ENCODE results near the gene UGGT1. TPM values are rescaled to one million over a fixed set of nuclear protein-coding genes. Genes with fewer than 3 reads are reported as not detected.
A peak's percentile ranks its signal among the peaks of the same experiment; 100 is the strongest.

Gene UGGT1
- total RNA-seq, 1 donor from 2014 or later = 47.1 TPM

DNA sequence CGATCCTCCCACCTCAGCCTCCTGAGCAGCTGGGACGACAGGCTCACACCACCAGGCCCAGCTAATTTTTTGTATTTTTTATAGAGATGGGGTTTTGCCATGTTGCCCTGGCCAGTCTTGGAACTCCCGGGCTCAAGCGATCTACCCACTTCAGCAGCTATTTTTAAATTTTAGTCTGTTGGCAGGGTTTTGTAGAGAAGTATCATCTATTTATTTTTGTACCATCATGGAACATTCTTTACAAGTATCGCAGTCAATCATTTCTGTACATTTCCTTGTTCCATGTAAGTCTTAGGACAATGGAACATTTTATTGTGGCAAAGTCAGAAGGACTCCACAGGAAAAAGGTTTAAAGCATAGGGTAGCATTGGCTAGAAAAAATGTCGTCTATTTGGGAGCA lies 94.6 kb downstream of the UGGT1 start:
- Mint-ChIP-seq H3K36me3 (ENCODE audit: low read depth) (peaks cover 21% of the 10 kb centered on the region), H3K4me1 (ENCODE audit: low read depth) (peaks cover 42% of the 10 kb centered on the region), H3K27me3 (ENCODE audit: low read depth) (no peaks in the 10 kb centered on the region), H3K4me3 (ENCODE audit: unreplicated experiment) (no peak overlapping the region), H3K27ac (ENCODE audit: unreplicated experiment) (peak overlapping the region; percentile 18), H3K9me3 (ENCODE audit: low read depth) (no peaks in the 10 kb centered on the region)
- no peak for DNase-seq (ENCODE audit: low spot score)
- TF ChIP-seq, protein P1, sequence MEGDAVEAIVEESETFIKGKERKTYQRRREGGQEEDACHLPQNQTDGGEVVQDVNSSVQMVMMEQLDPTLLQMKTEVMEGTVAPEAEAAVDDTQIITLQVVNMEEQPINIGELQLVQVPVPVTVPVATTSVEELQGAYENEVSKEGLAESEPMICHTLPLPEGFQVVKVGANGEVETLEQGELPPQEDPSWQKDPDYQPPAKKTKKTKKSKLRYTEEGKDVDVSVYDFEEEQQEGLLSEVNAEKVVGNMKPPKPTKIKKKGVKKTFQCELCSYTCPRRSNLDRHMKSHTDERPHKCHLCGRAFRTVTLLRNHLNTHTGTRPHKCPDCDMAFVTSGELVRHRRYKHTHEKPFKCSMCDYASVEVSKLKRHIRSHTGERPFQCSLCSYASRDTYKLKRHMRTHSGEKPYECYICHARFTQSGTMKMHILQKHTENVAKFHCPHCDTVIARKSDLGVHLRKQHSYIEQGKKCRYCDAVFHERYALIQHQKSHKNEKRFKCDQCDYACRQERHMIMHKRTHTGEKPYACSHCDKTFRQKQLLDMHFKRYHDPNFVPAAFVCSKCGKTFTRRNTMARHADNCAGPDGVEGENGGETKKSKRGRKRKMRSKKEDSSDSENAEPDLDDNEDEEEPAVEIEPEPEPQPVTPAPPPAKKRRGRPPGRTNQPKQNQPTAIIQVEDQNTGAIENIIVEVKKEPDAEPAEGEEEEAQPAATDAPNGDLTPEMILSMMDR (IDR thresholded peaks at IDR 0.05) = no peak

DNA sequence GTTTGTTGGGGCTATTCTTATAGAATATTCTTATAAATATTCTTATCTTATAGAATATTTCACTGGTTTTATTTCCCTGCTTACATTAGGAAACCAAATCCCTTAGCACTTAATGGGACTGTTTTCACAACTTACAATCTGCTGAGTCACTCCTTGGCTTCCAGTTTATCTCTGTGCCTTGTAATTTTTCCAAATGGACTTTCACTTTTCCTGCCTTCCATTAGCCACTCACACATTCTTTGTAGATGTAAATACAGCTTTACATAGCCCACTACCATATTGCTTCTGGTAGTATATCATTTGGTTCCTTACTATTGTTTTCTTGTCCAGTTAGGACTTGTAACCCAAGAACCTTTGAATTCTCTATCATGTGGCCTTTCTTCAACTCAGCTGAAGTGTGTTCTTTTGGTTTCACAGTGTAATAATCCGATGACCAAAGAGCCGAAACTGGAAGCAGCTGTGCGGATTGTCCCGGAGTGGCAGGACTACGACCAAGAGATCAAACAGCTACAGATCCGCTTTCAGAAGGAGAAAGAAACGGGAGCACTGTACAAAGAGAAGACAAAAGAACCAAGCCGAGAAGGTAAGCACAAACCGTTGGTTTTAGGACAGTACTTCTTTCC lies 96.1 kb downstream of the UGGT1 start:
- DNase-seq (ENCODE audit: low spot score) = no peak

DNA sequence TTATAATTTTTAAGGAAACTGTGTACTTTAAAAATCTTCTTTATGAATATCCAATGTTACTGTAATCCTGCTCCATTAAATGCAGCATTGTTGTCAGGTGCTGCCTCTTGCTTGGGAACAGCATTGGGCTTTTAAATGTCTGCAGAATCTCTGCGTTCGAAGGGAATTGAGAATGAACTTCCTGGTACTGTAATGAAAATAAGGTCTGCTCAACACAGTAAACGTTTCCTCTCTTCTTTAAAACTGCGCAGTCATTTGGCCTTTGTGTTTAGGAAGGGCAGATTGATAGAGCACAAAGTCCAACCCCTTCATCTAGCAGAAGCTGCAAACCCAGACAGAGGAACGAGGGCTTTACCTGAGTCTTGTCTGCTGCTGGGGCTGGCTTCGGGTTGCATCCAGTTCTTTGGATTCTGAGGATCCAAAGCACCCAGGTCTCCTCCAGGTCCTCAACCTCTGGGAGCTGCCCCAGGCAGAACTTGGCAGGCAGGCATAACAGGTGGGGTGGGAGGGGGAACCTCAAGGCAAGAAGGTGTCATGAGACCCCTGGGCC lies 104.5 kb downstream of the UGGT1 start:
- no peaks in the 10 kb centered on the region for H3K27me3 Mint-ChIP-seq (ENCODE audit: low read depth)

More for the DNA sequence above, 96.1 kb downstream of the UGGT1 start:
- H3K27ac Mint-ChIP-seq (ENCODE audit: unreplicated experiment) = peak overlapping the region; percentile 94
- H3K27me3 Mint-ChIP-seq (ENCODE audit: low read depth) = no peaks in the 10 kb centered on the region
- H3K4me1 Mint-ChIP-seq (ENCODE audit: low read depth) = peaks cover 42% of the 10 kb centered on the region
- peaks cover 19% of the 10 kb centered on the region for H3K36me3 Mint-ChIP-seq (ENCODE audit: low read depth)
- TF ChIP-seq, protein P1 (IDR thresholded peaks at IDR 0.05) = no peak
- peak overlapping the region; percentile 63 for H3K4me3 Mint-ChIP-seq (ENCODE audit: unreplicated experiment)
- no peaks in the 10 kb centered on the region for H3K9me3 Mint-ChIP-seq (ENCODE audit: low read depth)

DNA sequence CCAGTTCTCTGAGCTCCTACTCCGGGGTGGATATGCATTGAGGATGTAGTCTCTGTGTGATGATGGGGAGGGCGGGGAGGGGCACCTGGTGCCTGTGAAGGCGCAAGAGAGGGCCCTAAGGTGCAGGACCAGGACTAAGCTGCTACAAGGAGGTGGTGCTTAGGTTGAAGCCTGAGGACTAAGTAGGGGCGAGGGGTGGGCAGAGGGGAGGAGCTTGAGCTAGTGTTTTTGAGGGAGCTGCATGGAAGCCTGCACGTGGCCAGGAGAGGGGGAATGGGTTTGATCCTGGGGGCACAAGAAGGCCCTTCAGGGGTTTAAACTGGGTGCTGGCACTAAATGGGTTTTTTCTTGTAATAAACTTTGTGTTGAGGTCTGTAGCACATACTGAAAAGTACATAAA lies 105.0 kb downstream of the UGGT1 start:
- peaks cover 7% of the 10 kb centered on the region for H3K4me1 Mint-ChIP-seq (ENCODE audit: low read depth)

More for the DNA sequence above, 104.5 kb downstream of the UGGT1 start:
- DNase-seq (ENCODE audit: low spot score) = no peak
- Mint-ChIP-seq H3K36me3 (ENCODE audit: low read depth) (peaks cover 7% of the 10 kb centered on the region), H3K4me1 (ENCODE audit: low read depth) (peaks cover 7% of the 10 kb centered on the region), H3K9me3 (ENCODE audit: low read depth) (no peaks in the 10 kb centered on the region), H3K4me3 (ENCODE audit: unreplicated experiment) (no peak overlapping the region), H3K27ac (ENCODE audit: unreplicated experiment) (no peak overlapping the region)
- TF ChIP-seq, protein P1 (IDR thresholded peaks at IDR 0.05) = no peak

DNA sequence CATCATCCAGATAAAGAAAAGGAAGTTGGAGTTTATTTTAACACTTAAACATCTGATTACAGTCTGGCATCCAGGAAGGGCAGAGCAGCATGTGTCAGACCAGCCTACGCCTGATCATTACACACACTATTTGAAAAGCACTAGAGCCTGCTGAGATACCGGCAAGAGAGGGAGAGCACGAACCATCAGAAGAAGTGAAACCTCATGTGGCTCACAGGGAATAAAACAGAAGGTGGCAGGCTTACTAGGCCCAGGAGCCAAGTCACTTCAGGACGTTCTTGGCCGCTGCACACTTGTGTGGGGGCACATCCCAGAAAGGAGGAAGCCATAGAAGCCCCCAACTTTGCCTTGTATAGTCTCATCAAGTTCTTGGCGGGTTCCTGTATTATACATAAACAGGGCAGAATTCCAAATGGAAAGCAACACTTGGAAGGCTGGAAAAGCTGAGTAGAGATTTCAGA lies 105.5 kb downstream of the UGGT1 start:
- no peak for DNase-seq (ENCODE audit: low spot score)
- H3K27me3 Mint-ChIP-seq (ENCODE audit: low read depth) = no peaks in the 10 kb centered on the region
- TF ChIP-seq, protein P1 (IDR thresholded peaks at IDR 0.05) = no peak
- no peaks in the 10 kb centered on the region for H3K9me3 Mint-ChIP-seq (ENCODE audit: low read depth)
- H3K4me1 Mint-ChIP-seq (ENCODE audit: low read depth) = peaks cover 7% of the 10 kb centered on the region
- H3K36me3 Mint-ChIP-seq (ENCODE audit: low read depth) = peaks cover 4% of the 10 kb centered on the region
- no peak overlapping the region for H3K4me3 Mint-ChIP-seq (ENCODE audit: unreplicated experiment)
- H3K27ac Mint-ChIP-seq (ENCODE audit: unreplicated experiment) = no peak overlapping the region

More for the DNA sequence above, 105.0 kb downstream of the UGGT1 start:
- no peaks in the 10 kb centered on the region for H3K9me3 Mint-ChIP-seq (ENCODE audit: low read depth)
- DNase-seq (ENCODE audit: low spot score) = no peak
- H3K36me3 Mint-ChIP-seq (ENCODE audit: low read depth) = peaks cover 4% of the 10 kb centered on the region
- no peaks in the 10 kb centered on the region for H3K27me3 Mint-ChIP-seq (ENCODE audit: low read depth)
- H3K27ac Mint-ChIP-seq (ENCODE audit: unreplicated experiment) = no peak overlapping the region
- TF ChIP-seq, protein P1 (IDR thresholded peaks at IDR 0.05) = no peak
- H3K4me3 Mint-ChIP-seq (ENCODE audit: unreplicated experiment) = no peak overlapping the region
